ENCODE data around the gene S100B.

The S100B gene

DNA sequence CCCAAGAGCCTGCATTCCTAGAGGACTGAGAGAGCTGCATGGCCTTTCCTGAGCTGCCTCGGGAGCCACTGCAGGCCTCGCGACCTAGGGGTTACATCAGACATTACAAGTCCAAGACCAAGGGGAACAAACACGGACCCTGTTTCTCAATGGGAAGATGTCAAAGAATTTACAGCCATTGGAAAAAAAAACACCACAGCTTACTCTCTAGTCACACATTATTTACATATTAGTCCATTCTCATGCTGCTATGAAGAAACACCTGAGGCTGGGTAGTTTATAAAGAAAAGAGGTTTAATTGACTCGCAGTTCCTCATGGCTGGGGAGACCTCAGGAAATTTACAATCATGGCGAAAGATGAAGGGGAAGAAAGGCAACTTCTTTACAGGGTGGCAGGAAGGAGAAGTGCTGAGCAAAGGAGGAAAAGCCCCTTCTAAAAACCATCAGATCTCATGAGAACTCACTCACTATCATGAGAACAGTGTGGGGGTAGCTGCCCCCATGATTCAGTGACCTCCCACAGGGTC, 22.2 kb upstream of the S100B start:
- no peak for DNase-seq

DNA sequence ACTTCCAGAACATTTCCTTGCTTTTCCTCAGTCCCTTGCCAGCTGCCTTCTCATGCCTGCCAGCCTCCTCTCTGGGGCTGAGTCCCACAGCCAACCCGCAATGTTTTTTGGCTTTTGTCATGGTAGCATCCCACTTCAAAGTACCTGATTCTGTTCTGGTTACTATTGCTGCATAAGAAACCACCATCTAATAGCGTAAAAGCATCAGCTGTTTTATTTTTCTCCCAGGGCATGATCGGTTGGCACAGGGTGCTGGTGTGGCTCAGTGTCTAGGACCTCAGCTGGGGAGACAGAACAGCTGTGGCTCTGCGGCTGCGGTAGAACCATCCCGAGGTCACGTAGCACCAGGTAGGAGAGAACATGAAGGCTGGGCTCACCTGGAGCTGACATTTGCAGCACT, 21.7 kb upstream of the S100B start:
- no peak for DNase-seq

DNA sequence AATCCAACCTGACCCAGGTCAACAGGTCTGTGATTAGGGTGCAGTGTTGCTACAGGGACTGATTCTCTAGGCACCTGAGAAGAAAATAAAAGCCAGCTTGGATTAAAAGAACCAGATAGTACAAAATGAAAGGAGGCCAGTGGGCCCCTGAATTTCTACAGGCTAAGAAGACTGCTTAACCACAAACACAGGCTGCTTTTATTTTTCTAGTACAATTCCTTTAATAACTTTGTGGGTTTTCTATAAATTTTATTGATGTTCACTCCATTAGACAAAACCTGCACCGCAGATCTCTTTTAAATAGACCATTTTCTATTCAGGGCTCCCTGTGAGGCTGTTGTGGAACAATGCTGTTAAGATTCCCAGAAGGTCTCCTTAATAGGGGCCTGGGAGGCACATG, 20.9 kb upstream of the S100B start:
- DNase-seq, result no peak

DNA sequence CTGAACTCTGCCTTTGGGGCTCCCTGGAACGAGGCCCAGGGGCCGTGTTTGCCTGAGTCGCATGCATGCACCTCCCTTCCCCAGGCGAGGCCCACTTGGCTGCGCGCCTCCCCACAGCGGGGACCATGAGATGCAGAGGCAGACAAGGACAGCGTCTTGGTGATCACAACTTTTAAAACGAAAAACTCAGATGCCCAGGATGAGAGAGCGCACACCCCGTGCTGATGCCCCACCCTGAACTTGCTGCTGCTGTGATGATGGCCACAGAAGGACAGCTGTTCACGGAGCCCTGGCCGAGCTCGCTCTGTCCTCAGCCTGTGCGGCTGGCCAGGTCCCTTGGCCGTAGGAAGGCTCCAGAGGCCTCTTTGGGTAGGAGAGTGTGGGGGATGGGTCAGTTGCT, 19.2 kb upstream of the S100B start:
- DNase-seq, result no peak

DNA sequence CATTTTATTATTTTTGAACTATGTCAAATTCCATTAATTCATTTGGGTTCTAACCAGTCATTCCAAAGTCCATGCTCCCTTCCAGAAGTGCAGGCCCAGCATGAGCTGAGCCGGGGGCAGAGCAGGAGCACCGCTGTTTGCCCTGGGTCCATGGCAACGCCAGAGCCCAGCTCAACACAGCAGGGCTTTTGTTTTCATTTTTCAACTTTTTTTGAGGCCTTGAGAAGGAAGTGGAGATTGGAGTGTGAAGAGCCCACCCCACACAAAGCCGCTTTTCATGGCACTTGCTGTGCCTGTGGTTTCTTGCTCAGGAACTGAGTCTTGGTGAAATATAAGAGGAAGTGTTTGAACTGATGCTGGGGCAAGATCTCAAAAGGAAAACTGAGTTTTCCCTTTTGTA, 17.3 kb upstream of the S100B start:
- no peak for DNase-seq

DNA sequence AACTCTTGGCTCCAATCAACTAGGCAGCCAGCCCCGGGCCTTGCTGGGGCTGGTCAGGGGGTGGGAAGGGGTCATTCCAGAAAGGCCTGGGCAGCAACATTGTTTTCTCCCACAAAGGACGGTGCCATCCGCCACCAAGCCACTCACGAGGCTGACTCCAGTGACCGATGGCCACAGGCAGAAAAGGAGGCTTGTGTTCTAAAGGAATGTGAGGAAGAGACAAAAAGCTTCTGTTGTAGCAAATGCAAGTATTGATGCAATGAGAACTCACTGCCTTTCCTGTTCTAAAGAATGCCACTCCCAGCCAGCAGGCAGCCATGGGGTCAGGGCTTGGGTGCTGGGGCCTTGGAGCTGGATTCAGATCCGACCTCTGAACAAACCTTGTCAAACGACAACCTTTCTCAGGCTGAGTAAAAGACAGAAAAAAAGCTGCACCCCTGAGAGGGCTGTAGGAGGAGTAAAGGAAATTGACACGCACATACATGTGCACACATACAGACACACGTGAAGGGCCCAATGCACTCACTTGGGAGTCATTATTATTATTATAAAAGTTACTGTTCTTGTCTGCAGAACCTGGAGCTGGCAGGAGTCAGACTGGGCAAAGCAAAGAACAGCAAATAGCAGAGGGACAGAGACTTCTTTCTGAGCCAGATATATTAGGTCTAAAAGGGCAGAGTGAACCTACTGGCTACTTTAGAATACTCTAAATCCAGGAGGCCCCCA, 16.7 kb upstream of the S100B start:
- no peak for DNase-seq

DNA sequence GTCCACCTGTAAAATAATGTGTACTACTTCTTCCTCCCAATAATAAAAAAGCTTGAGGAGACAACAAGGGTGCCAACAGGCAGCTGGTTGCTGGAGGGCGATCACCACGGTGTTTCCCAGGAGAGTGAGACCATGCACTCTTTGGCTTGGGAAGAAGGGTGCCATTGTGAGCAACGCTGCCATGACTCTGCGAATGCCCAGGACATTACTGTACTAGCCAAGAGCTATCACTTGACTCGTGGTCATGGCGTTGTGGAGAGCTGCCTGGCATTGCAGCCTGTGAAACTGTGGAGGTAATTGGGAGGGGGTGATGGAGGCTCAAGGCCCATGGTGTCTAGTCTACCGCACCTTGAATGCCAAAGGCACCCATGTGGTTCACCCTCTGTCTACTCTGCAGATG, 16.0 kb upstream of the S100B start:
- no peak for DNase-seq

DNA sequence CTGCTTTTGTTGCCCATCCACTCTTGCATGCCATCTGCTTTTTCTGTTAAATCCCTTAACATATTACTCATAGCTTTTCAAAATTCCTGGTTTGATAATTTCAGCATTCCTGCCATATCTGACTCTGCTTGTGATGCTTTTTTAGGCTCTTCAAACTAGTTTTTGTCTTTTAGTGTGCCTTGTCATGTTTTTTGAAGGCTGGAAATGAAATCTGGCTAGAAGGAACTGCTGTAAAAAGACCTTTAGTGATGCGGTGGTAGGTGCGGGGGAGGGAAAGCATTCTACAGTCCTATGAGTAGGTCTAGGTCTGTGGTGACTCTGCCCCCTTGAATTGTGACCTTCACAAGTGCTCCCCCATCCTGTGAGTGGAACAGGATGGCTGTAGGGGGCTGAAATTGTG, 15.0 kb upstream of the S100B start:
- DNase-seq, result no peak

DNA sequence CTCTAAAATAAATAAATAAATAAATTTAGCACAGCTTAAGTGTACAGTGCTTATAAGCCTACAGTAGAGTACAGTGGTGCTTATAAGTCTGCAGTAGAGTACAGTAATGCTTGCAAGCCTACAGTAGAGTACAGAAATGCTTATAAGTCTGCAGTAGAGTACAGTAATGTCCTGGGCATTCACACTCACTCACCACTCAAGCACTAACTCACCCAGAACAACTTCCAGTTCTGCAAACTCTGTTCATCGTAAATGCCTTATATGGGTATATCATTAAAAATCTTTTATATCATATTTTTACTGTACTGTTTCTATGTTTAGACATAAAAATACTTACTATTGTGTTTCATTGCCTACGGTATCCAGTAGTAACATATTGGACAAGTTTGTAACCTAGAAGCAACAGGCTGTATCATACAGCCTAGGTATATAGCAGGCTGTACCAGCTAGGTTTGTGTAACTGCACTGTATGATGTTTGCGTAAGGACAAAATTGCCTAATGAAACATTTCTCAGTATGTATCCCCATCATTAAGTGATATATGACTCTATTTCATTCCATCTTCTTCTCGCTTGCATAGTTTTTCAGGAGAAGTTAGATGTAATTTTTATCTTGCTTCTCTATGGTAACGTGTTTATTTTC, 14.0 kb upstream of the S100B start:
- no peak for DNase-seq

DNA sequence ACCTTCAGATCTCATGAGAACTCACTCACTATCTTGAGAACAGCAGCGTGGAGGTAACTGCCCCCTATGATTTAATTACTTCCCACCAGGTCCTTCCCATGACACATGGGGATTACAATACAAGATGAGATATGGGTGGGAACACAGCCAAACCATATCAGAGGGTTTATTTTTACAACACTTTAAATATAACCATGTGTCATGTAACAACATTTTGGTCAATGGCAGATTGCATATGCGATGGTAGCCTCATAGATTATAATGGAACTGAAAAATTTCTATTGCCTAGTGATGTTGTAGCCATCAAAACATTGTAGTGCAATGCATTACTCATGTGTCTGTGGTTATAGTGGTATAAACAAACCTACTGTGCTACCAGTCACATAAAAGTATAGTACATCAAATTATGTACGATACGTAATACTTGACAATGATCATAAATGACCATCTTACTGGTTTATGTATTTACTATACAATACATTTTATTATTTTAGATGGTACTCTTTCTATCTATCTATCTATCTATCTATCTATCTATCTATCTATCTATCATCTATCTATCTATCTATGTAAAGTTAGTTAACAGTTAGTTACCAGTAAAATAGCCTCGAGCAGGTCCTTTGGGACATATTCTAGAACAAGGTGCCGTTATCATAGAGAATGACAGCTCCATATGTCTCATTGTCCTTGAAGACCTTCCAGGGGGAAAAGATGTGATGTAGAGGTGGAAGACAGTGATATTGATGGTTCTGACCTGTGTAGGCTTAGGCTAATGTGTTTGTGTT, 12.6 kb upstream of the S100B start:
- no peak for DNase-seq

DNA sequence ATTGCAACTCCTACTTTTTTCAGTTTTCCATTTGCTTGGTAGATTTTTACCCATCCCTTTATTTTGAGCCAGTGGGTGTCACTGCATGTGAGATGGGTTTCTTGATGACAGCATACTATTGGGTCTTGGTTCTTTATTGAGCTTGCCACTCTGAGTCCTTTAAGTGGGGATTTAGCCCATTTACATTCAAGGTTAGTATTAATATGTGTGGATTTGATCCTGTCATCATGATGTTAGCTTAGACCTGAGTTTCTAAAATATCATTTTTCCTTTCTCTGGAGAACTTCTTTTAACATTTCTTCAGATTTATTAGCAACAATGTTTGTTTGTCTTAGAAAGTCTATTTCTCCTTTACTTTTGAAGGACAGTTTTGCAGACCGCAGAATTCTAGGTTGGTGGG, 11.8 kb upstream of the S100B start:
- DNase-seq, result no peak

DNA sequence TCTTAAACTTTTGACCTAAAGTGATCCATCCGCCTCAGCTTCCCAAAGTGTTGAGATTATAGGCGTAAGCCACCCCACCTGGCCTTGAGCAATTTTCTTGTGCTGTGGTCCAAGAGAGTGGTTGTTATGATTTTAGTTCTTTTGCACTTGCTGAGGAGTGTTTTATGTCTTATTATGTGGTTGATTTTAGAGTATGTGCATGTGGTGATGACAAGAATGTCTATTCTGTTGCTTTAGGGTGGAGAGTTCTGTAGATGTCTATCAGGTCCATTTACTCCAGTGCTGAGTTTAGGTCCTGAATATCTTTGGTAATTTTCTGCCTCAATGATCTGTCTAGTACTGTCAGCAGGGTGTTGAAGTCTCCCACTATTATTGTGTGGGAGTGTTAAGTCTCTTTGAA, 11.2 kb upstream of the S100B start:
- DNase-seq, result no peak

DNA sequence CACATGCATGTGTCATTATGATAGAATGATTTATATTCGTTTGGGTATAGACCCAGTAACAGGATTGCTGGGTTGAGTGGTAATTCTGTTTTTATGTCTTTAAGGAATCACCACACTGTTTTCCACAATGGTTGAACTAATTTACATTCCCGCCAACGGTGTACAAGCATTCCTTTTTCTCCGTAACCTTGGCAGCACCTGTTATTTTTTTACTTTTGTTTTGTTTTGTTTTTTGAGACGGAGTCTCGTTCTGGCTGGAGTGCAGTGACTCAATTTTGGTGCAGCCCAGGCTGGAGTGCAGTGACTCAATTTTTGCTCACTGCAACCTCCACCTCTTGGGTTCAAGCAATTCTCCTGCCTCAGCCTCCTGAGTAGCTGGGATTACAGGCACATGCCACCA, 8.5 kb upstream of the S100B start:
- DNase-seq, result no peak

DNA sequence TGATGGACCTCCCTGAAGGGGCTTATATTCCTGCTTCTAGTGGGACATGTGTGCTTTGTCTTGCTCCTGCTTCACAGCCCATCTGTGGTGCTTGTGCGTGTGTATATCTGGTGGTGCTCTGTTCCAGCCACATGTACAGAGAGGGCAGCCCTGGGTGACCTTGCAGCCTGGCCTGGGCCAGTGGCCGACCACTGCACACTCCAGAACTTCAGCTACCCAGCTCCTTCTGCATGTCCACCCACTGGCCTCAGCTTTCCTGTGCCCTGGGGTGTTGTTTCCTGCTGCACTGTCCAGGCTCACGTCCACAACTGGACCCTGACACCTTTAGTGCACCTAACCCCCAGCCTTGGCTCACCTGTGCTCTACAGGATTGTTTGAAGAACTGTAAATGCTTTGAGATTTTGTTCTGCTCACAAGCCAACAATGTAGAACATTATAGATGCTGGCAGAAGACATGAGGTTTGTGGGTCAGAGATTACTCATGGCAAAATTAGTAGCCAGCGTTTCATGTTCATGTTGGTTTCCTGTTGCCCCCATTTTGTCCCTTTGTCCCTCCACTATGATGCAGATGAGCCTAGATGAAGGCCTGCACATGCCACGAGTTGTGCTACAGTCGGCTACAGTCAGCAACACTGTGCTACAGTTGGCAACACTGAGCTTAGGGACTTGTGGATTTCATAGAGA, 5.3 kb upstream of the S100B start:
- DNase-seq, result no peak

DNA sequence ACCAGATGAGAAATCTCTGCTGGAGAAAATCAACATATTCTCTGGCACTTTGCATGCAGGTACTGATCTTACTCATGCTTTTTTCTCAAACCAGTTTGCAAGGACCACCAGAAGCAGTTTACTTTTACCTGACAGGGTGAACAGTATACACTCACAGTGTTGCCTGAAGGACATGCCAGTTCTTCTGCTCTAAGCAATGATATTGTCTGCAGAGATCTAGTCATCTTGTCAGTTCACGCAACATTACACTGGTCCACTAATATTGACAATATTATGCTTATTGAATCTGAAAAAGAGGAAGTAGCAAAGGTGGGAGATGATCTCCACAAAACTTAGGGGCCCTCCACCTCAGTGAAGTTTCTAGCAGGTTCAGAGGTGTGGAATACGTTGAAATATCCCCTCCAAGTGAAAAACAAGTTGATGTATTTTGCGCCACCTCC, 3.8 kb upstream of the S100B start:
- no peak for DNase-seq

DNA sequence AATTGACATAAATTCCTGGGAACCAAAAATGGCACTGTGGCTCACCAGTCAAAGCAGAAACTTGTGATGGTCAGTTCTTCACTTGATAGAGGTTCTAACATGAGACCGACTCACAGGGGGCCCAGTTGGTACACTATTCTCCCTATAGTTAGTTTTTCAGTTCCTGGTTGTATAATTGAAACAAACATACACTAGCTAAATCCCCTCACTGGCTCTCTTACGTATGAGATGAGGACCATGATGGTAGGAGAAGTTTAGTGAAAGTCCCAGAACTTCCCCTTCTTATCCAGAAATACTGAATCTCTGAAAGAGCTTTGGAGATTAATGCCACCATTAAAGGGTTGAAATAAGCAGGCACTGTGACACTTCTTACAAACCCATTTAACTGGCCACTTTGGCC, 2.8 kb upstream of the S100B start:
- DNase-seq, result no peak

DNA sequence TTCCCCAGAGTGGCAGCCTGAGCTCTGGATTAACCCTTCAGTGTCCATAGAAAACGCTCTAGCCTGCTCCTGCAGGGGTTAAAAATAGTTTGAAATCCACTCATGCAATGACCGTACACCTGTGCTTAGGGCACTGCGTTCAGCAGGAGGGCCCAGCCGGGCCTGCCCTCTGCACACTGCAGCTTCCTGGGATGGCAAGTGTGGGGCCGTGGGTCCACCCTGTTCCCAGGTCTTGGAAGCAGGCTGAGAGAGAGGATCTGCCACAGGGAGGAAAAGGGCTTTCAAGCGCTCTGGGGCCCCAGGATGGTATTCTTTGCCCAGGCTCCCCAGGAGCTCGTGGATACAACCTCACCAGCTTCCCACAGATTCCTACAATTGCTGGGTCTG, 1.5 kb upstream of the S100B start:
- DNase-seq, result no peak

DNA sequence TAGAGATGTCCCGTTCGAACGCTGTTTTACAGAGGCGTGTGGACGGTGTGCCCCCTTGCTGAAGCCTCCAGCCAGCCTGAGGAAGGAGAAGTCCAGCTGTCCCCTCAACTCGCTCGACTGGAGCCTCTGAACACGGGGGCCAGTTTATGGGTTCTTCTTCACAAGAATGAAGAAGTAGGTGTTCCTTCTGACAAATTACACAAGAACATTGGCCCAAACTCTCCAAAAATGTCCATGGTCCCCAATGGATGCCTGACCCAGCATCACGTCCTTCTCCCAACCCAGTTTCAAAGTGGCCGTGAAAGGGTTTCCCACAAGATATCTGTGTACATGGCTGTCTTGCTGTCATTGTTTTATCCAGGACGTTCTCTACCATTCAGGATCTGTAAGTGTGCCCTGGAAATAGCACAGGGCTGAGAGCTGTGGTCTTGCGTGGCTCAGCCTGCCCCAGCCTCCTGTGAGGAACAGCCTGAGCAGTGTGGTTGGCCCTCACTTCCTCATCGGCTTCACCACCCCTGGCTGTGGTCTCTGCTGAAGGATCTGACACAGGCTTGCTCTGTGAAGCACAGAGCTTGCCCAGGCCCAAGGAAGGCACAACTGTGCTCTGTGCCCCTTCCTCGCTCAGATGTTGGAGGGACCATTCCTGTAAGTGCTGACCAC, 1.0 kb upstream of the S100B start:
- no peak for DNase-seq

DNA sequence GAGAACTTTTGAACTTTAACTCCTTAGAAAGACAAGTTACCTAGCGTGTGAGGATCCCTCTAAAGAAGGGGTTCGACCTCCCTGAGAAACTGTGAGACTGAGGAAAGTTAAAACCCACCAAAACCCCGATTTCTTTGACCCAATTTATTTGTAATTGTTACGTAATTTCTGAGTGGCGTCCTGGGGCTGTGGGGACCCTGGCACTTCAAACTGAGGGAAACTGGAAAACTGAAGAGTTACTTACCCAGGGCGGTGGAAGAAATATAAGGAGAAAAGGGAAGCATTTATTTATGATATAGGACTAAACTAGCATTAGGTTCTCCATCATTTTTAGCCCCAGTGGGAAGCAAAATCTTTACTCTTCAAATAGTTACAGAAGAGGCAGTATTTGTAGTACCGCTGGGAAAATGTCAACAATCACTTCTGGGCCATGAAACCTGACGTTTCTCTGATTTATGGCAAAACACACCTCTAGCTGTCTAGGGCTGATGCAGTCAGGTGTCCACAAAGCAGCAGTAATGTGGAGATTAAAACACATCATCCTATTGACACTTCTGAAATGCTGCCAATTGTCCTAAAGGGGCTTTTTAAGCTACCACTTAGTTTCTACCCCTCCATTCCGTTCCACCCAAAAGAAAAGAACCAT, 430 bp downstream of the S100B start:
- no peak for DNase-seq

DNA sequence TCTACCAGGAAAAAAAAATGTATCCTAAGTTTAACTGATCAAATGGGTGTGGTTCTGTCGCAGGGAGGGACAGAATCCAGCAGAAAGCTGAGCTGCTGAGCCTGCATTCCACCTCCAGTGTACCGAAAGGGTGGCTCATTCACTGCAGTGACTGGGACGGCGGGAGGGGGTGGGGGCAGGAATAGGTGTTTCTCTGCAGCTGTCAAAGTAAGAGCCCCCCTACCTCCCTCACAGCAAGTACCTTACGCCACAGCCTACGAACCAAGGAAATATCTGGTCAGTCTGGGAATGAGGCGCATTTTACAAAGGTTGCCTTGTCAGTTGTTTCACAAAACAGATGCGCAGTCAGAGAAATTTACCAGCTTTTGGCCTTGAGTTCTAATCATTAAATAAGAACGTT, 1.7 kb downstream of the S100B start:
- no peak for DNase-seq

DNA sequence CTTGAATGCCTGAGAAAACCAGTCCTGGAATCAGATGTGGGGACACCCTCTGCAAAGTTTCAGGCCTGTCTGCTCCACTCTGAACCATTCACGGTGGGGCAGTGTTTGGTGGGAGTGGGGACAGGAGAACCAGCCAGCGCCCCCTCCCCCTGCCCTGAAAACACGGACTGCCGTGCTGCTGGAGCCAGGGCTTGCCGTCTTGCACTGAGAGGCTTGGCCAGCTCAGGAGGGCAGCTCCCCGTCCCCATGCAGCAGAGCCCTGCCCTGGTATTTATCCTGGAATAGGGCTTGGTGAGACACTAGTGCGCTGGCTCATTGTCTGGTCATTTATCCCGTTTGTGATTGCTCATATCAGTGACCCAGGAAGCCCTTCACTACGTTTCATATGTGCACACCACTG, 3.9 kb downstream of the S100B start:
- no peak for DNase-seq

DNA sequence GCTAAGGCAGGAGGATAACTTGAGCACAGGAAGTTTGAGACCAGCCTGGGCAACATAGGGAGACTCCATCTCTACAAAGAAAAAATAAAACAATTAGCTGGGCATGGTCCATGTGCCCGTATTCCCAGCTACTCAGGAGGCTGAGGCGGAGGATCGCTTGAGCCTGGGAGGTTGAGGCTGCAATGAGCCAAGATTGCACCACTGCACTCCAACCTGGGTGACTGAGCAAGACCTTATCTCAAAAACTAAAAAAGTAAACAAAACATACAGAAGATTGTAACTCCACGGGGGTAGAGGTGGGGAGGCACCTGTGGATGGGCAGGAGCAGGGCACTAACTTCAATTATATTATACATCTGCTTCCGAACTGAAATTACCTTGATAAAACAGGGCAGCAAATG, 4.6 kb downstream of the S100B start:
- DNase-seq, result no peak
